Jurkat, Clone E6-1 (cell line): Measurements from ENCODE around the gene SLC51B. TPM values are rescaled to one million over a fixed set of nuclear protein-coding genes. Genes with fewer than 3 reads are reported as not detected.
"Not testable (repeated sequence)": the region's sequence is repeated elsewhere in the genome, so short reads cannot be mapped to it uniquely, and the experiment has no call there.

ENCODE experiments used
- DNase-seq: peaks from one replicate; pipeline ENCODE4 v3.0.0-alpha.2; 2011; ENCODE audit warnings: low read depth, low spot score
- H3K4me3 ChIP-seq: 2 replicates; pipeline ENCODE4 v1.5.1; 2011; ENCODE audit warnings: mild to moderate bottlenecking, low read length, control low read depth, moderate library complexity
- polyA plus RNA-seq: library from polyadenylated mRNA; unstranded; fragments of >200 nt; gene quantifications from one replicate; pipeline ENCODE4 v1.2.1, GENCODE V29; 2012; ENCODE audit warnings: missing spikeins; ENCODE audit not compliant: insufficient read length, insufficient read depth

SLC51B gene
- polyA plus RNA-seq = not detected

GRCh38 chr15:65044724-65045481, at the start of gene SLC51B:
TSS of gene SLC51B (plus strand) at chr15:65045387. CDS start at chr15:65050005, 4,618 bp downstream.
- no peak within 1 kb of the TSS for H3K4me3 ChIP-seq
- DNase-seq = no peak

GRCh38 chr15:64997066-64997465, 48.1 kb upstream of the SLC51B start:
- no peak overlapping the region for H3K4me3 ChIP-seq
- DNase-seq = no peak

- DNase-seq = no peak
- H3K4me3 ChIP-seq = no peak overlapping the region
Observed at GRCh38 chr15:64997745-64998375, 47.3 kb upstream of the SLC51B start.

- DNase-seq = no peak
- H3K4me3 ChIP-seq = no peak overlapping the region
Observed at GRCh38 chr15:65004993-65005392, 40.2 kb upstream of the SLC51B start.

- no peak overlapping the region for H3K4me3 ChIP-seq
- no peak for DNase-seq
Observed at GRCh38 chr15:65006876-65007275, 38.3 kb upstream of the SLC51B start.

GRCh38 chr15:65008983-65009382, 36.2 kb upstream of the SLC51B start:
- DNase-seq = no peak
- H3K4me3 ChIP-seq = no peak overlapping the region

GRCh38 chr15:65011198-65011597, 34.0 kb upstream of the SLC51B start:
- DNase-seq = not testable (repeated sequence)

GRCh38 chr15:65020419-65020818, 24.8 kb upstream of the SLC51B start:
- H3K4me3 ChIP-seq = no peak overlapping the region
- DNase-seq = no peak

More at GRCh38 chr15:65011198-65011597, 34.0 kb upstream of the SLC51B start:
- H3K4me3 ChIP-seq = not testable (repeated sequence)

GRCh38 chr15:65021488-65021887, 23.7 kb upstream of the SLC51B start:
- no peak overlapping the region for H3K4me3 ChIP-seq
- DNase-seq = no peak

- DNase-seq = no peak
- no peak overlapping the region for H3K4me3 ChIP-seq
Observed at GRCh38 chr15:65026756-65027155, 18.4 kb upstream of the SLC51B start.

GRCh38 chr15:65027593-65027992, 17.6 kb upstream of the SLC51B start:
- no peak overlapping the region for H3K4me3 ChIP-seq
- DNase-seq = no peak

GRCh38 chr15:65028338-65028737, 16.8 kb upstream of the SLC51B start:
- DNase-seq = peak; percentile 20
- H3K4me3 ChIP-seq = peak overlapping the region; percentile 80

GRCh38 chr15:65028921-65029735, 16.1 kb upstream of the SLC51B start, which contains the start of gene MTFMT:
TSS of gene MTFMT (minus strand) at chr15:65029639. CDS start at chr15:65029613, 26 bp downstream.
- DNase-seq = peak; percentile 68
- peak within 1 kb of the TSS; percentile 80 for H3K4me3 ChIP-seq

- H3K4me3 ChIP-seq = peak overlapping the region; percentile 80; the same call in 1 of the 2 replicates
Observed at GRCh38 chr15:65029736-65030208, 15.4 kb upstream of the SLC51B start.

GRCh38 chr15:65032801-65033537, 12.2 kb upstream of the SLC51B start:
- H3K4me3 ChIP-seq = no peak overlapping the region; the same call in 1 of the 2 replicates
- DNase-seq = no peak

More at GRCh38 chr15:65029736-65030208, 15.4 kb upstream of the SLC51B start:
- no peak for DNase-seq

GRCh38 chr15:65033659-65034269, 11.4 kb upstream of the SLC51B start:
- peak; percentile 49 for DNase-seq
- no peak overlapping the region for H3K4me3 ChIP-seq

GRCh38 chr15:65034719-65035118, 10.5 kb upstream of the SLC51B start:
- no peak overlapping the region for H3K4me3 ChIP-seq
- DNase-seq = no peak

- H3K4me3 ChIP-seq = no peak overlapping the region
- no peak for DNase-seq
Observed at GRCh38 chr15:65037309-65037708, 7.9 kb upstream of the SLC51B start.
